ENCODE data around the gene CTIF.
A peak's percentile ranks its signal among the peaks of the same experiment; 100 is the strongest.

Gene CTIF

GRCh38 chr18:48540251-48541025 lies 1.6 kb downstream of the CTIF start:
- no peaks in the 10 kb centered on the region for H3K27me3 ChIP-seq (replicated peaks in 2 of 5; ENCODE audit: control insufficient read depth in 4 of 5, insufficient read depth in 5 of 5, low read length in 4 of 5)
- no peaks in the 10 kb centered on the region for H3K36me3 ChIP-seq (ENCODE audit: control insufficient read depth in 4 of 4, insufficient read depth in 4 of 4, low read length in 3 of 4)
- DNase-seq = peak; percentile 31 to 75 (median 62)
- peaks cover 0 to 58% (median 42%) of the 10 kb centered on the region in 4 experiments for H3K4me1 ChIP-seq (ENCODE audit: control extremely low read depth in 1 of 4, control insufficient read depth in 4 of 4, insufficient read depth in 4 of 4, low read length in 3 of 4)
- no peaks in the 10 kb centered on the region for H3K9me3 ChIP-seq (ENCODE audit: control extremely low read depth in 1 of 5, control insufficient read depth in 4 of 5, insufficient read depth in 2 of 5, low read depth in 1 of 5, low read length in 4 of 5)
- WGBS (ENCODE audit: insufficient coverage) = under 1% methylated on average over 68 of the region's 86 CpGs
- H3K27ac ChIP-seq (ENCODE audit: insufficient read depth in 1 of 2, low read depth in 1 of 2, low read length in 2 of 2, poor library complexity in 1 of 2, severe bottlenecking in 2 of 2) = no peak overlapping the region
- ChIA-PET CTCF (interaction anchor here (0.7 kb wide), 1 partner anchor 65 kb away, joined by 3 read pairs; no protein-coding TSS in a partner anchor), POLR2A (no interaction called here)
- peak overlapping the region; percentile 51 to 87 (median 75) for H3K4me3 ChIP-seq (ENCODE audit: control insufficient read depth in 1 of 7, extremely low read depth in 1 of 7, insufficient read depth in 4 of 7, low read depth in 2 of 7, low read length in 6 of 7)

GRCh38 chr18:48541026-48541746 lies 2.4 kb downstream of the CTIF start:
- no peaks in the 10 kb centered on the region for H3K27me3 ChIP-seq (replicated peaks in 2 of 5; ENCODE audit: control insufficient read depth in 4 of 5, insufficient read depth in 5 of 5, low read length in 4 of 5)
- ChIA-PET POLR2A (no interaction called here), CTCF (interaction anchor here (0.6 to 1.0 kb wide), 2 partner anchors 64 to 65 kb away, joined by 3 read pairs; no protein-coding TSS in a partner anchor)
- peaks cover 0 to 65% (median 49%) of the 10 kb centered on the region in 4 experiments for H3K4me1 ChIP-seq (ENCODE audit: control extremely low read depth in 1 of 4, control insufficient read depth in 4 of 4, insufficient read depth in 4 of 4, low read length in 3 of 4)
- peak; percentile 25 to 72 (median 57) for DNase-seq
- WGBS (ENCODE audit: insufficient coverage) = 3% methylated on average over 38 of the region's 62 CpGs
- no peaks in the 10 kb centered on the region for H3K36me3 ChIP-seq (ENCODE audit: control insufficient read depth in 4 of 4, insufficient read depth in 4 of 4, low read length in 3 of 4)
- peak overlapping the region; percentile 51 to 87 (median 75) for H3K4me3 ChIP-seq (ENCODE audit: control insufficient read depth in 1 of 7, extremely low read depth in 1 of 7, insufficient read depth in 4 of 7, low read depth in 2 of 7, low read length in 6 of 7)
- H3K27ac ChIP-seq (ENCODE audit: insufficient read depth in 1 of 2, low read depth in 1 of 2, low read length in 2 of 2, poor library complexity in 1 of 2, severe bottlenecking in 2 of 2) = no peak overlapping the region
- H3K9me3 ChIP-seq (ENCODE audit: control extremely low read depth in 1 of 5, control insufficient read depth in 4 of 5, insufficient read depth in 2 of 5, low read depth in 1 of 5, low read length in 4 of 5) = no peaks in the 10 kb centered on the region

- Histone ChIP-seq H3K27me3 (replicated peaks in 2 of 5; ENCODE audit: control insufficient read depth in 4 of 5, insufficient read depth in 5 of 5, low read length in 4 of 5) (no peaks in the 10 kb centered on the region), H3K36me3 (ENCODE audit: control insufficient read depth in 4 of 4, insufficient read depth in 4 of 4, low read length in 3 of 4) (no peaks in the 10 kb centered on the region), H3K9me3 (ENCODE audit: control extremely low read depth in 1 of 5, control insufficient read depth in 4 of 5, insufficient read depth in 2 of 5, low read depth in 1 of 5, low read length in 4 of 5) (no peaks in the 10 kb centered on the region), H3K4me3 (ENCODE audit: control insufficient read depth in 1 of 7, extremely low read depth in 1 of 7, insufficient read depth in 4 of 7, low read depth in 2 of 7, low read length in 6 of 7) (peak overlapping the region in 5 of 7 experiments; percentile 67 to 87 (median 77)), H3K27ac (ENCODE audit: insufficient read depth in 1 of 2, low read depth in 1 of 2, low read length in 2 of 2, poor library complexity in 1 of 2, severe bottlenecking in 2 of 2) (no peak overlapping the region), H3K4me1 (ENCODE audit: control extremely low read depth in 1 of 4, control insufficient read depth in 4 of 4, insufficient read depth in 4 of 4, low read length in 3 of 4) (peaks cover 0 to 67% (median 50%) of the 10 kb centered on the region in 4 experiments)
- DNase-seq = no peak
- ChIA-PET CTCF (interaction anchor here (0.6 to 1.0 kb wide), 2 partner anchors 64 to 66 kb away, joined by 3 read pairs; no protein-coding TSS in a partner anchor), POLR2A (no interaction called here)
- no CpG with 5 or more reads among the region's 4 CpGs for WGBS (ENCODE audit: insufficient coverage)
Observed at GRCh38 chr18:48541747-48542400, 3.0 kb downstream of the CTIF start.

- Histone ChIP-seq H3K9me3 (ENCODE audit: control extremely low read depth in 1 of 5, control insufficient read depth in 4 of 5, insufficient read depth in 2 of 5, low read depth in 1 of 5, low read length in 4 of 5) (no peaks in the 10 kb centered on the region), H3K27me3 (replicated peaks in 2 of 5; ENCODE audit: control insufficient read depth in 4 of 5, insufficient read depth in 5 of 5, low read length in 4 of 5) (no peaks in the 10 kb centered on the region), H3K27ac (ENCODE audit: insufficient read depth in 1 of 2, low read depth in 1 of 2, low read length in 2 of 2, poor library complexity in 1 of 2, severe bottlenecking in 2 of 2) (no peak overlapping the region), H3K36me3 (ENCODE audit: control insufficient read depth in 4 of 4, insufficient read depth in 4 of 4, low read length in 3 of 4) (no peaks in the 10 kb centered on the region), H3K4me3 (ENCODE audit: control insufficient read depth in 1 of 7, extremely low read depth in 1 of 7, insufficient read depth in 4 of 7, low read depth in 2 of 7, low read length in 6 of 7) (no peak overlapping the region), H3K4me1 (ENCODE audit: control extremely low read depth in 1 of 4, control insufficient read depth in 4 of 4, insufficient read depth in 4 of 4, low read length in 3 of 4) (peaks cover 0 to 70% (median 50%) of the 10 kb centered on the region in 4 experiments)
- CTCF ChIA-PET = interaction anchor here (1.5 to 1.7 kb wide), 2 partner anchors 12 to 62 kb away, joined by 5 to 8 read pairs; no protein-coding TSS in a partner anchor
- 90% methylated on average over 3 of the region's 7 CpGs for WGBS (ENCODE audit: insufficient coverage)
- POLR2A ChIA-PET = no interaction called here
- peak in 1 of 3 donors; percentile 25 for DNase-seq
Observed at GRCh38 chr18:48542513-48543181, 3.8 kb downstream of the CTIF start.

- peaks cover 0 to 76% (median 49%) of the 10 kb centered on the region in 4 experiments for H3K4me1 ChIP-seq (ENCODE audit: control extremely low read depth in 1 of 4, control insufficient read depth in 4 of 4, insufficient read depth in 4 of 4, low read length in 3 of 4)
- H3K27me3 ChIP-seq (replicated peaks in 2 of 5; ENCODE audit: control insufficient read depth in 4 of 5, insufficient read depth in 5 of 5, low read length in 4 of 5) = no peaks in the 10 kb centered on the region
- H3K27ac ChIP-seq (ENCODE audit: insufficient read depth in 1 of 2, low read depth in 1 of 2, low read length in 2 of 2, poor library complexity in 1 of 2, severe bottlenecking in 2 of 2) = no peak overlapping the region
- 65% methylated on average over 8 of the region's 8 CpGs for WGBS (ENCODE audit: insufficient coverage)
- H3K4me3 ChIP-seq (ENCODE audit: control insufficient read depth in 1 of 7, extremely low read depth in 1 of 7, insufficient read depth in 4 of 7, low read depth in 2 of 7, low read length in 6 of 7) = no peak overlapping the region
- POLR2A ChIA-PET = no interaction called here
- H3K36me3 ChIP-seq (ENCODE audit: control insufficient read depth in 4 of 4, insufficient read depth in 4 of 4, low read length in 3 of 4) = no peaks in the 10 kb centered on the region
- H3K9me3 ChIP-seq (ENCODE audit: control extremely low read depth in 1 of 5, control insufficient read depth in 4 of 5, insufficient read depth in 2 of 5, low read depth in 1 of 5, low read length in 4 of 5) = no peaks in the 10 kb centered on the region
- DNase-seq = peak; percentile 23 to 79 (median 71)
- CTCF ChIA-PET = interaction anchor here (1.5 to 1.7 kb wide), 2 partner anchors 12 to 62 kb away, joined by 5 to 8 read pairs; no protein-coding TSS in a partner anchor
Observed at GRCh38 chr18:48543228-48543627, 4.4 kb downstream of the CTIF start.

GRCh38 chr18:48544116-48544515 lies 5.3 kb downstream of the CTIF start:
- CTCF ChIA-PET = interaction anchor here (1.5 to 1.7 kb wide), 2 partner anchors 11 to 61 kb away, joined by 5 to 8 read pairs; no protein-coding TSS in a partner anchor
- Histone ChIP-seq H3K4me1 (ENCODE audit: control extremely low read depth in 1 of 4, control insufficient read depth in 4 of 4, insufficient read depth in 4 of 4, low read length in 3 of 4) (peaks cover 0 to 80% (median 47%) of the 10 kb centered on the region in 4 experiments), H3K27ac (ENCODE audit: insufficient read depth in 1 of 2, low read depth in 1 of 2, low read length in 2 of 2, poor library complexity in 1 of 2, severe bottlenecking in 2 of 2) (no peak overlapping the region)

More at GRCh38 chr18:48544116-48544515, 5.3 kb downstream of the CTIF start:
- 94% methylated on average over 2 of the region's 3 CpGs for WGBS (ENCODE audit: insufficient coverage)
- no peak for DNase-seq
- Histone ChIP-seq H3K27me3 (replicated peaks in 2 of 5; ENCODE audit: control insufficient read depth in 4 of 5, insufficient read depth in 5 of 5, low read length in 4 of 5) (no peaks in the 10 kb centered on the region), H3K4me3 (ENCODE audit: control insufficient read depth in 1 of 7, extremely low read depth in 1 of 7, insufficient read depth in 4 of 7, low read depth in 2 of 7, low read length in 6 of 7) (no peak overlapping the region), H3K36me3 (ENCODE audit: control insufficient read depth in 4 of 4, insufficient read depth in 4 of 4, low read length in 3 of 4) (no peaks in the 10 kb centered on the region), H3K9me3 (ENCODE audit: control extremely low read depth in 1 of 5, control insufficient read depth in 4 of 5, insufficient read depth in 2 of 5, low read depth in 1 of 5, low read length in 4 of 5) (no peaks in the 10 kb centered on the region)
- POLR2A ChIA-PET = no interaction called here
